Measurements from ENCODE around the gene SLC16A12. TPM values are rescaled to one million over a fixed set of nuclear protein-coding genes. Genes with fewer than 3 reads are reported as not detected.
"Not testable (repeated sequence)": the region's sequence is repeated elsewhere in the genome, so short reads cannot be mapped to it uniquely, and the experiment has no call there.

The SLC16A12 gene
- total RNA-seq, 2 donors from 2014 or later: 0.20 to 0.24 TPM

DNA sequence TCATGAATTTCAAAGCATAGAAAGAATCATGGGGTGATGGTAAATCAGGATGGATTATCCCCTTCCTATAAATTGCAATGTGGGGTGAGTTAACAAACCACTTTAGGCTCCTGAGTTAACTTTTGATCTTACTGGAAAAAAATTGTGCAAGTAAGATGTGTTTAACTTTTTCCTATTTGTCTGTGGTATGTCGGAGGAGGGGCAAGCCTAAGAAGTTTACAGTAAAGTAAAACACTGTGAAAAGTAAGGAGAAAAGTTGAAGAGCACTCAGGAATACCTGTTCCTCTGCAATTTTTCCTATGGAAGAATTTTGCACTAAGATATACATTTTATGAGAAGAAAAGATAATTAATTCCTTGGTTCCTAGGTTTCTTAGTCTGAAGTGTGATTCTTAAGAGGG, 76.6 kb downstream of the SLC16A12 start:
- H3K9ac ChIP-seq (ENCODE audit: low read depth in 2 of 2, low read length in 2 of 2): no peak overlapping the region
- intact Hi-C loops (cut with DNase I): no loop called here
- TF ChIP-seq, protein P1, sequence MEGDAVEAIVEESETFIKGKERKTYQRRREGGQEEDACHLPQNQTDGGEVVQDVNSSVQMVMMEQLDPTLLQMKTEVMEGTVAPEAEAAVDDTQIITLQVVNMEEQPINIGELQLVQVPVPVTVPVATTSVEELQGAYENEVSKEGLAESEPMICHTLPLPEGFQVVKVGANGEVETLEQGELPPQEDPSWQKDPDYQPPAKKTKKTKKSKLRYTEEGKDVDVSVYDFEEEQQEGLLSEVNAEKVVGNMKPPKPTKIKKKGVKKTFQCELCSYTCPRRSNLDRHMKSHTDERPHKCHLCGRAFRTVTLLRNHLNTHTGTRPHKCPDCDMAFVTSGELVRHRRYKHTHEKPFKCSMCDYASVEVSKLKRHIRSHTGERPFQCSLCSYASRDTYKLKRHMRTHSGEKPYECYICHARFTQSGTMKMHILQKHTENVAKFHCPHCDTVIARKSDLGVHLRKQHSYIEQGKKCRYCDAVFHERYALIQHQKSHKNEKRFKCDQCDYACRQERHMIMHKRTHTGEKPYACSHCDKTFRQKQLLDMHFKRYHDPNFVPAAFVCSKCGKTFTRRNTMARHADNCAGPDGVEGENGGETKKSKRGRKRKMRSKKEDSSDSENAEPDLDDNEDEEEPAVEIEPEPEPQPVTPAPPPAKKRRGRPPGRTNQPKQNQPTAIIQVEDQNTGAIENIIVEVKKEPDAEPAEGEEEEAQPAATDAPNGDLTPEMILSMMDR (IDR thresholded peaks at IDR 0.05): no peak
- no peaks in the 10 kb centered on the region for H3K4me1 ChIP-seq
- peaks cover 5% of the 10 kb centered on the region for H3K27me3 ChIP-seq
- no peak overlapping the region for H3K27ac ChIP-seq
- no peak overlapping the region for H3K4me3 ChIP-seq
- no peak for DNase-seq
- H3K36me3 ChIP-seq: no peaks in the 10 kb centered on the region
- H3K9me3 ChIP-seq: no peaks in the 10 kb centered on the region

DNA sequence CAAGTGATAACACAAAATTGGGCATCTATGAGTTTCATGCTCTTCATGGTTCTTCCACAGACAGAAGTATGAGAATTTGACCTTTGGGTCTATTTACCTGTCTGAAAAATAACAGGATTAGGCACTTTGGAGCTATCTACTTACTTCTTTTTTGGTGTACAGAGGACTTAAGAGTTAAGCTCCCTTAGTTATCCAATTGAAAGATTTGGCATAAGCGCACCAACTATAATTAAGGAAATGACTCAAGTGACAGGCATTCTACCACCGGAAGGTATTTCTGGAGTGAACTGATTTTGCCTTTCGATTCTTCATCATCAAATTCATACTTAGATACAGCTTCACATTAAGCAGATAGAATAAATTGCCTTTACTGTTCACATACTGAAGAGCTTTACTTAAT, 77.1 kb downstream of the SLC16A12 start:
- H3K4me3 ChIP-seq: no peak overlapping the region
- no peaks in the 10 kb centered on the region for H3K4me1 ChIP-seq
- H3K9ac ChIP-seq (ENCODE audit: low read depth in 2 of 2, low read length in 2 of 2): no peak overlapping the region
- H3K9me3 ChIP-seq: no peaks in the 10 kb centered on the region
- H3K36me3 ChIP-seq: no peaks in the 10 kb centered on the region
- DNase-seq: no peak
- TF ChIP-seq, protein P1 (IDR thresholded peaks at IDR 0.05): no peak
- intact Hi-C loops (cut with DNase I): no loop called here
- H3K27me3 ChIP-seq: peaks cover 5% of the 10 kb centered on the region
- H3K27ac ChIP-seq: no peak overlapping the region

DNA sequence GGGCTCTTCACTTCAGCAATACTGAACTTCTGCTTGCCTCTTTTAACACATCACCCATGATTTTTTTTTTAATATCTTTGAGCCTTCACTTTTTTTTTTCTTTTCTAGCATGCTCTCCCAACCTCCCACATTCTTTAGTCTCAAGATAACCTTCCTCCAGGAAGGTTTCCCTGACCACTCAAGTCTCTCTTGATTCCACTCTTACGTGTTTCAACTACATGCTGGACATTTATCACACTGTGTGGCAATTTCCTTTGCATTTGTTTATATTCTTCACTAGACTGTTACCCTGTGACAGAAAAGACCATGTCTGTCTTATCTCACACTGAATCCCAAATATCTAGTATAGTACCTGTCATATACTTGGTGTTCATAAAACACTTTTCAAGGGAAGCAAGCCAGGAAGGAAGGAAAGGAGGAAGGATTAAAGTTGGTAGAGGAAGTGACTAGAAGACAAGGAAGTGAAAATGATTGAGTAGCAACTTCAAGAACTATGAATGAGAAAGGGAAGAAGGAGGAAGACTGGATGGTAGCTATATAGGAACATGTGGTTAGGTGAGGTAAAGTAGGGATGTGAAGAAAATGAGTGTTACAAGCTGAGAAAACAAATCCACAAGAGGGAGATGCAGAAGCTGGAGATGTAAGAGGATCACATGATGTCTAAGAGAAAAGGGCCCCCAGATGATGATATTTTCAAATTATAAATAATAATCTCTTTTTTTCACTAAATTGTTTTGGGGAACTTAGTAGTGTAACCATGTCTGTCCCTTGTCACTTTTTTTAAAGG, 80.6 kb downstream of the SLC16A12 start:
- no peak for DNase-seq
- intact Hi-C loops (cut with DNase I): no loop called here
- no peaks in the 10 kb centered on the region for H3K4me1 ChIP-seq
- no peaks in the 10 kb centered on the region for H3K36me3 ChIP-seq
- no peaks in the 10 kb centered on the region for H3K9me3 ChIP-seq
- no peak overlapping the region for H3K4me3 ChIP-seq
- H3K27me3 ChIP-seq: peaks cover 5% of the 10 kb centered on the region
- no peak overlapping the region for H3K9ac ChIP-seq (ENCODE audit: low read depth in 2 of 2, low read length in 2 of 2)
- TF ChIP-seq, protein P1 (IDR thresholded peaks at IDR 0.05): no peak
- H3K27ac ChIP-seq: no peak overlapping the region

DNA sequence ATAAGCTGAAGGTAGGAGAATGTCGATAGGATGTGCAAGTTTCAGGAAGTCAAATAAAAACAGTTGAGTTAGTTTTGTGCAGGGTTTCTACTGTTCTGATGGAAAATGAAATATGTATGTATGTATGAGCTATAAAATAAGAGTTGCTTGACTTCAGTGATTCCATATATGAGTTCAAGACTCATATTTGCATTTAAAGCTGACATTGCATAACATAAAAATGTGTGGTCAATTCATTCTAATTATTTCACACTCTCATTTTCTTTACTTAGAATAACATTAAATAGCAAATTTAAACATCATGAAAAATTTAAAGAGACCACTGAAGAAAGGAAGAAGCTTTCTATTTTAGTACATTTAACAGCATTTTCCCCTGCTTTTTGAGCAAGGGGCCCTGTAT, 83.2 kb downstream of the SLC16A12 start:
- H3K27me3 ChIP-seq: no peaks in the 10 kb centered on the region
- H3K4me3 ChIP-seq: no peak overlapping the region
- intact Hi-C loops (cut with DNase I): no loop called here

DNA sequence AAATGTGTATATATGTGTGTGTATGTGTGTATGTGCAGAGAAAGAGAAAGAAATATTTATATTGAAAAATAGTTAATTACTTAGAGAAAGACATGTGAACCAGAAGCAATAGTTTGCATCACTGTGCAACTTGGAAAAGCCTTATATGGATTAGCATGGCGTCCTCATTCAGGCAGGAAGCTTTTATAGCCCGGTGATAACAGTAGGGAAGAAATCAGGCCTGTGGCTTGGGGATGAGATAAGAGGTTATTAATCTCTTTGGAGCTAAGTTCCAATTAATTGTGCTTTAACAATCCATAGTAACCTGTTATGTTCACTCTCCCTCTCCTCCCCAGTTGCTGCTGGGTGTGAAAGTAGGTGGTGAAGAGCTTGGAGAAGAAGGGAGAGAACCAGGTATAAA, 84.5 kb downstream of the SLC16A12 start:
- H3K36me3 ChIP-seq: no peaks in the 10 kb centered on the region
- no peak overlapping the region for H3K9ac ChIP-seq (ENCODE audit: low read depth in 2 of 2, low read length in 2 of 2)
- no peaks in the 10 kb centered on the region for H3K27me3 ChIP-seq
- no peaks in the 10 kb centered on the region for H3K4me1 ChIP-seq
- no peak for DNase-seq
- intact Hi-C loops (cut with DNase I): no loop called here
- no peak overlapping the region for H3K27ac ChIP-seq
- no peak overlapping the region for H3K4me3 ChIP-seq
- no peaks in the 10 kb centered on the region for H3K9me3 ChIP-seq
- TF ChIP-seq, protein P1 (IDR thresholded peaks at IDR 0.05): no peak

More for the DNA sequence above, 83.2 kb downstream of the SLC16A12 start:
- H3K9ac ChIP-seq (ENCODE audit: low read depth in 2 of 2, low read length in 2 of 2): no peak overlapping the region
- H3K9me3 ChIP-seq: no peaks in the 10 kb centered on the region
- DNase-seq: no peak
- TF ChIP-seq, protein P1 (IDR thresholded peaks at IDR 0.05): no peak
- H3K27ac ChIP-seq: no peak overlapping the region
- no peaks in the 10 kb centered on the region for H3K4me1 ChIP-seq
- H3K36me3 ChIP-seq: no peaks in the 10 kb centered on the region

DNA sequence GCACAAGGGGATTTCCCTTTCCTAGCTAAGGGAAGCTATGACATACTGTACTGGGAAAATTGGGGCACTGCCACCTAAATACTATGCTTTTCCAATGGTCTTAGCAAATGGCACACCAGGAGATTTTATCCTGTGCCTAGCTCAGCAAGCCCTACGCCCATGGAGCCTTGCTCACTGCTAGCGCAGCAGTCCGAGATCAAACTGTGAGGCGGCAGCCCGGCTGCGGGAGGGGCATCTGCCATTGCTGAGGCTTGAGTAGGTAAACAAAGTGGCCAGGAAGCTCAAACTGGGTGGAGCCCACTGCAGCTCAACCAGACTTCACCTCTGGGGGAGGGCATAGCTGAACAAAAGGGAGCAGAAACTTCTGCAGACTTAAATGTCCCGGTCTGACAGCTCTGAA, 90.6 kb downstream of the SLC16A12 start:
- H3K36me3 ChIP-seq; H3K9ac ChIP-seq (ENCODE audit: low read depth in 2 of 2, low read length in 2 of 2); H3K4me1 ChIP-seq; H3K9me3 ChIP-seq; H3K4me3 ChIP-seq; H3K27ac ChIP-seq; H3K27me3 ChIP-seq; intact Hi-C loops (cut with DNase I); DNase-seq: not testable (repeated sequence)
